HG03060 (cell line): Measurements from ENCODE around the gene SORBS2.
"Not testable (repeated sequence)": the region's sequence is repeated elsewhere in the genome, so short reads cannot be mapped to it uniquely, and the experiment has no call there.

Experiments used
- ATAC-seq: cut with Tn5 transposase; IDR thresholded peaks from one replicate; pipeline ENCODE4 v1.9.1; 2021; ENCODE audit warnings: low read depth, moderate number of reproducible peaks; ENCODE audit not compliant: unreplicated experiment

The SORBS2 gene

GRCh38 chr4:185576314-185576961, 235.6 kb downstream of the SORBS2 start:
- ATAC-seq, result no peak

DNA sequence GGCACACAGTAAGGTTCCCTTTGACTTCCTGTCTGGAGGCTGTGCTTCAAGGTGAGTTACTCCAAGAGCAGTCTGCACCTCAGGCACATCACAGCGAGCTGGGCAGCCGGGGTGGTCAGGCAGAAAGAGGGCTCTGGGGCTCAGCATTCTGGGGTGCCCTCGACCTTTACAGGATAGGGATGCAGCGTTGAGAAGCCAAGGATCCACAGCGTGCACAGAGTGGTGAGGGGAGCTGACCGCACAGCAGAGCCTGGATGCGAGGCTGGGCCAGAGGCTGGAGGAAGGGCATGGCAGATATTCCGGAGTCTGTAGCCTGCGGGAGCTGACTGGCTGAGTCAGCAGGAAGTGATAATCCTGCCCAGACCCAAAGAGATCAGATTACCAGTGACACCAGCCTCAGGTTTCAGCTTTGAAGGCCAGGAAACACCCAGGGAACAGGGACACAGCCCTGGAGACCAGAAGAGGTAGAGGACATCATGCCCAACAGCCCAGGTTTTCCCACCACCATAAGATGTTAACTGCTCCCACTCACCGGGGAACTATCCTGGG, 238.3 kb downstream of the SORBS2 start:
- no peak for ATAC-seq

- no peak for ATAC-seq
These were observed 241.3 kb downstream of the SORBS2 start for GRCh38 chr4:185570727-185571126.

DNA sequence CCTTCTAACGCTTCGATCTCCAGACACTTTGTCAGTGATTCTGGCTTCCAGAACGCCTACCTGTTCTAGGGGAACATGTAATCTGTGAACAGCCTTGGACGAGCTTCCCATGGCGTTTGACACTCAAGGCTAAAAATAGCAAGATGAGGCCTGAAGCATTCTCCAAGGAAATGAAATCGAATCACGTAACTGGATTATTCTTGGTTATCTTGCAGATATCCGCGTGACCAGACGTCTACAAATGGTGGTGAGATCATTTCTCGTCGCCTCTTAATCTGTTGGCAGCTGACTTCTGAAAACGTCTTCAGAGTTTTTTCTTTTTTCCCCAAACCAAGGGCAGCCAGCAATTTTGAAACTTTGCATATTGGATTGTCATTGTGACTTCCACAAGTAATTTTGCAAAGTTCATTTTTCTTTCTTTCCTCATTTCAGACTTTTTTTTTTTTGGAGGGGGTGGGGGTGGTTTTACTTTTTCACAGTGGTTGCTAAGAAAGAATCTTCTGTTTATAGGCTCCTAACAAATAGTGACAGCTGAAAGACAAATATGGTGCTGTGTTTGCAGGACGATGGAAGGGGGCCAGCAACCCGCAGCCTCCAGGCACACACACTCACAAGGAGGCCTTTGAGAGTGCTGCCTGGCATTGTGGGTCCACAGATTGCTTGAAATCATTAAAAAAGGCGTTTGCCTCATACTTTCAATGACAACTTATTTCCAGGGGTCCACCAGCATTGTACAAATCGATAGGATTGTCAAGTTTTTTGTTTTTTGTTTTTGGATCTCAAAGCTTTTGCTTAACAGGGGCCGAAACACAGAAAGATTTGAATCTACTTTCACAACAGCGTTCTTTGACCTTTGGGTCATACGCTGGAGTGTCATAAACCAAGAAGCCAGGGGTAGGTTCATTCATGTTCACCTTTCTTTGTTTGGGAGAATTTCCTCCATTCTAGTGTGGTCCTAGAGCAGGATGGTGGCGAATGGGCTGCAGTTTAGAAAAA, 244.3 kb downstream of the SORBS2 start:
- ATAC-seq, result no peak

GRCh38 chr4:185566972-185567371, 245.0 kb downstream of the SORBS2 start:
- no peak for ATAC-seq

- ATAC-seq, result no peak
These were observed 245.6 kb downstream of the SORBS2 start for GRCh38 chr4:185566425-185566824.

GRCh38 chr4:185565696-185566095, 246.3 kb downstream of the SORBS2 start:
- no peak for ATAC-seq

DNA sequence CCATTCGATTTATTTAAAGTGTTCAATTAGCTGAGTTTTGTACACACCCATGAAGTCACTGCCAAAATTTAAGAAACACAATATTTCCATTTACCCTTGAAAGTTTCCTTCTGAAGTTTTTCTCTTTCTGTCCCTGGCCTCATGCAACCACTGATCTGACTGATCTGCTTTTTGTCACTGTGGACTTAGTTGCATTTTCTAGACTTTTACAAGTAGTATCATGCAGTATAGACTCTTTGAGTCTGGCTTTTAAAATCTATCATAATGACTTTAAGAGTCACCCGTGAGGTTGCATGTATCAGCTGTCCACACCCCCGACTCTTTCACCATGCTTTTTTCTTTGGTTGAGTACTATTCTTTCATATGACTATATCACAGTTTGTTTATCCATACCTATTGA, 247.6 kb downstream of the SORBS2 start:
- ATAC-seq, result no peak

GRCh38 chr4:185562531-185562930, 249.5 kb downstream of the SORBS2 start:
- ATAC-seq, result no peak

DNA sequence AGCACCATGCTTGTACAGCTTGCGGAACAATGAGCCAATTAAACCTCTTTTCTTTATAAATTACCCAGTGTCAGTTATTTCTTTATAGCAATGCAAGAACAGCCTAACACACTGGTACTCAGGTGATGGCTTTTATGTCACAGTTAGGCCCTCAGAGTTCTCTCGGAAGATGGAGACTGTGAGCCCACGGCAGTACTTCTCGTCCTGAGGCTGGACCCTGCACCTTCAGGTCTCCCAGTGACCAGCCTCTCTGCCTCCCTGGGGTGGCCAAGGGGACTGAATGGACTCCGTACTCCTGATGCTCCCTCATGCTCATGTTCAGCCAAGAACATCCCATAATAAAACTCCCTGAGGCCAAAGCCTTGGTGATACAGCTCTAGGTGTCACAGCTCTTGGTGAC, 251.7 kb downstream of the SORBS2 start:
- ATAC-seq, result no peak

DNA sequence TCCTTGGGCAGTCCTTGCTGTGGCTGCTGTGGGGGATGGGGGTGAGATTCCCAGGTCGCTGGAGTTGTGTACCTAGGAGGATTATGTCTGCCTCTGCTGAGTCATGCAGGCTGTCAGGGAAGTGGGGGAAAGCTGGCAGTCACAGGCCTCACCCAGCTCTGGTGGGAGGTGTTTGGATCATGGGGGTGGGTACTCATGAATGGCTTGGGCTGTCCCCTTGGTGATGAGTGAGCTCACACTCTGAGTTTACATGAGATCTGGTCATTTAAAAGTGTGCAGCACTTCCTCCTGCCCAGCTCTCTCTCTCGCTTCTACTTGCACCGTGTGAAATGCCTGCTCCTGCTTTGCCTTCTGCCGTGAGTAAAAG, 252.1 kb downstream of the SORBS2 start:
- ATAC-seq, result no peak

DNA sequence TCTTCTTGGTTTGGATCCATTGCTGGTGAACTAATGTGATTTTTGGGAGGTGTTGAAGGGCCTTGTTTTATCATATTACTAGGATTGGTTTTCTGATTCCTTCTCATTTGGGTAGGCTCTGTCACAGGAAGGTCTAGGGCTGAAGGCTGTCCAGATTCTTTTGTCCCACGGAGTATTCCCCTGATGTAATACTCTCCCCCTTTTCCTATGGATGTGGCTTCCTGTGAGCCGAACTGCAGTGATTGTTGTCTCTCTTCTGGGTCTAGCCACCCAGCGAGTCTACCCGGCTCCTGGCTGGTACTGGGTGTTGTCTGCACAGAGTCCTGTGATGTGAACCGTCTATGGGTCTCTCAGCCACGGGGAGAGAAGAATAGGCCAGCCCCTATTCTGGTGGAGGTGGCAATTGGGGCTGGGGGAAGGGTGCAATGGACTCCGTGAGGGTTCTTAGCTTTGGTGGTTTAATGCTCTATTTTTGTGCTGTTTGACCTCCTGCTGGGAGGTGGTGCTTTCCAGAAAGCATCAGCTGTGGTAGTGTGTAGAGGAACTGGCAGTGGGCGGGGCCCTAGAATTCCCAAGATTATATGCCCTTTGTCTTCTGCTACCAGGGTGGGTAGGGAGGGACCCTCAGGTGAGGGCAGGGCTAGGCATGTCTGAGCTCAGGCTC, 252.6 kb downstream of the SORBS2 start:
- ATAC-seq, result not testable (repeated sequence)

- no peak for ATAC-seq
These were observed 257.4 kb downstream of the SORBS2 start for GRCh38 chr4:185554365-185555126.

- ATAC-seq, result no peak
These were observed 259.7 kb downstream of the SORBS2 start for GRCh38 chr4:185552254-185552653.

GRCh38 chr4:185550933-185551332, 261.1 kb downstream of the SORBS2 start:
- ATAC-seq, result no peak

GRCh38 chr4:185549095-185549639, 262.8 kb downstream of the SORBS2 start:
- ATAC-seq, result no peak

GRCh38 chr4:185548587-185548986, 263.4 kb downstream of the SORBS2 start:
- ATAC-seq, result no peak

DNA sequence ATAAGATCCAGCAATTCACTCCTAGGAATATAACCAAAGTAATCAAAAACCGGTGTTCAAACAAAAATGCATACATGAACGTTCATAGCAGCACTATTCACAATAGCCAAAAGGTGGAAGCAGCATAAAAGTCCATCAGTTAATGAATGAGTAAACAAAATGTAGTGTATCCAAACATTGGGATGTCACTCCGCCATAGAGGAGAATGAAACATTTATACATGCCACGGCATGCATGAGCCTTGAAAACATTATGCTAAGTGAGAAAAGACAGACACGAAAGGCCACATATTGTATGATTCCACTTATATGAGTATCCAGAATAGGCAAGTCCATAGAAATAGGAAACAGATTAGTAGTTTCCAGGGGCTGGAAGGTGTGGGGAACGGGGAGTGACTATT, 265.7 kb downstream of the SORBS2 start:
- ATAC-seq, result no peak

DNA sequence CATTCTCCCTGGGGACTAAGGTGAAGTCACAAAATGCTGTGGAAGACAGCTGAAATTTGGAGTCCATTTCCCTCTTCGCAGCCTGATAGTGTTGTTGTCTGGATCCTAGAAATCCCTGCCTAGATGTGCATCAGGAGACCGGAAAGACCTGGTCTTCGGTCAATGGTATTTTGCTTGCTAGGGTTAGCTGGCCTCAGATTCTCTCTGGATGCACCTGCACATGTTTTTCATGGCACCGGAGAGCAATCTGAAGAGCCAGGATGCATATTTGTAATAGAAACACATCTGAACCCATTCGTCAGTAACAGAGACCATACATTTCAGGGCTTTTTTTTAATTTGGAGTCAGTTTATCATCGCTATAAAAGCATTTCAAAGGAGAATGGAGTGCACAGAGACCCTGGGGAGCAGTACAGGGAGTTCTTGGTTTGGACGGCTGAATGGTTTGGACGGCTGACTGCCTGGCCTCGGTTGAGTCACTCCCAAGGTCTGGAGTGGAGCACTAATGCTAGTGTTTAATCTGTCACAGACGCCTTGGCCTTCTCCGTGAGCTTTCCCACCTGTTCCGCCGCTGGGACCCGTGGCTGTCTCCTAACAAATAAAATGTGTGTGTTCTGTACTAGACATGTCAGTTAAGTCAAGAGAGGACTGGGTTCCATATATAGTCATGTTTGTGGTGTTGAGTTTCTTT, 269.2 kb downstream of the SORBS2 start:
- ATAC-seq, result no peak
